ENCODE measurements around the gene TMEM220.
"Not testable (repeated sequence)": the region's sequence is repeated elsewhere in the genome, so short reads cannot be mapped to it uniquely, and the experiment has no call there.

The TMEM220 gene

GRCh38 chr17:10727192-10727591 is 2.6 kb downstream of the TMEM220 start:
- no peak for DNase-seq

- DNase-seq: no peak
Measured at GRCh38 chr17:10726196-10726595, 3.6 kb downstream of the TMEM220 start.

- no peak for DNase-seq
Measured at GRCh38 chr17:10725262-10725661, 4.6 kb downstream of the TMEM220 start.

GRCh38 chr17:10724546-10725195 is 5.2 kb downstream of the TMEM220 start:
- no peak for DNase-seq

GRCh38 chr17:10718547-10718946 is 11.3 kb downstream of the TMEM220 start:
- DNase-seq: no peak

- DNase-seq: no peak
Measured at GRCh38 chr17:10716218-10716617, 13.6 kb downstream of the TMEM220 start.

- DNase-seq: no peak
Measured at GRCh38 chr17:10713318-10713717, 16.5 kb downstream of the TMEM220 start.

GRCh38 chr17:10705727-10706126 is 24.1 kb downstream of the TMEM220 start:
- DNase-seq: no peak

- no peak for DNase-seq
Measured at GRCh38 chr17:10702574-10702973, 27.2 kb downstream of the TMEM220 start.

- no peak for DNase-seq
Measured at GRCh38 chr17:10699856-10700255, 30.0 kb downstream of the TMEM220 start.

- DNase-seq: no peak
Measured at GRCh38 chr17:10698096-10698818, 31.6 kb downstream of the TMEM220 start.

GRCh38 chr17:10697092-10698081 is 32.4 kb downstream of the TMEM220 start, which contains the start of the genes ADPRM and SCO1:
TSS of gene ADPRM (plus strand) at chr17:10697594. CDS start at chr17:10704927, 7,333 bp downstream.
TSS of gene SCO1 (minus strand) at chr17:10697533. CDS start at chr17:10697507, 26 bp downstream.
- peak; percentile 89 to 92 for DNase-seq

- not testable (repeated sequence) for DNase-seq
Measured at GRCh38 chr17:10695875-10696407, 33.9 kb downstream of the TMEM220 start.

- DNase-seq: no peak
Measured at GRCh38 chr17:10687499-10687898, 42.3 kb downstream of the TMEM220 start.

- DNase-seq: no peak
Measured at GRCh38 chr17:10683853-10684252, 46.0 kb downstream of the TMEM220 start.

- no peak for DNase-seq
Measured at GRCh38 chr17:10681866-10682446, 47.9 kb downstream of the TMEM220 start.

GRCh38 chr17:10674704-10675103 is 55.1 kb downstream of the TMEM220 start:
- DNase-seq: no peak

- no peak for DNase-seq
Measured at GRCh38 chr17:10673312-10673711, 56.5 kb downstream of the TMEM220 start.

GRCh38 chr17:10668775-10669174 is 61.0 kb downstream of the TMEM220 start:
- no peak for DNase-seq

GRCh38 chr17:10666906-10667305 is 62.9 kb downstream of the TMEM220 start:
- no peak for DNase-seq

GRCh38 chr17:10664571-10664970 is 65.3 kb downstream of the TMEM220 start:
- no peak for DNase-seq

All from activated CD4-positive, alpha-beta T cell treated with anti-CD3 and anti-CD28 coated beads, Interleukin-2, amount 50 U/mL, for 48 hours (primary cell).